Measurements from ENCODE around the gene ANKRD55.

DNA sequence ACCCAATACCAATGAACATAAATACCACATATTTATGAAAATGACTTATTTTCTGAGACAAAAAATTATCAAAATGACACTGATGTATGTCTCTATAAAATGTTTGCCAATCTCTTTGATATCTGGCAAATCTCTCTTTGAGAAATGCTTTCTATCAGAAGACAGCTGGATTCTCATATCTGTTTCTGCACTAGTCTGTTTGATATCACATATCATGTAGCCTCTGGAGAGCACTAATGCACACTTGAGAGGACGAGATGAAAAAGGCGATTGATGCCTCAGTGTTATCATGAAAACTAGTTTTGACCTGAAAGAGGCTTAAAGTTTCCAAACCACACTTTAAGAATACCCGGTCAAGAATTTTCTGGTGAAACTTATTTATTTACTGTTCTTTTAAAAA lies 29.1 kb upstream of the ANKRD55 start:
- TF ChIP-seq, protein P1, sequence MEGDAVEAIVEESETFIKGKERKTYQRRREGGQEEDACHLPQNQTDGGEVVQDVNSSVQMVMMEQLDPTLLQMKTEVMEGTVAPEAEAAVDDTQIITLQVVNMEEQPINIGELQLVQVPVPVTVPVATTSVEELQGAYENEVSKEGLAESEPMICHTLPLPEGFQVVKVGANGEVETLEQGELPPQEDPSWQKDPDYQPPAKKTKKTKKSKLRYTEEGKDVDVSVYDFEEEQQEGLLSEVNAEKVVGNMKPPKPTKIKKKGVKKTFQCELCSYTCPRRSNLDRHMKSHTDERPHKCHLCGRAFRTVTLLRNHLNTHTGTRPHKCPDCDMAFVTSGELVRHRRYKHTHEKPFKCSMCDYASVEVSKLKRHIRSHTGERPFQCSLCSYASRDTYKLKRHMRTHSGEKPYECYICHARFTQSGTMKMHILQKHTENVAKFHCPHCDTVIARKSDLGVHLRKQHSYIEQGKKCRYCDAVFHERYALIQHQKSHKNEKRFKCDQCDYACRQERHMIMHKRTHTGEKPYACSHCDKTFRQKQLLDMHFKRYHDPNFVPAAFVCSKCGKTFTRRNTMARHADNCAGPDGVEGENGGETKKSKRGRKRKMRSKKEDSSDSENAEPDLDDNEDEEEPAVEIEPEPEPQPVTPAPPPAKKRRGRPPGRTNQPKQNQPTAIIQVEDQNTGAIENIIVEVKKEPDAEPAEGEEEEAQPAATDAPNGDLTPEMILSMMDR (tag by site-specific recombination; IDR thresholded peaks at IDR 0.05): no peak
- TF ChIP-seq ZNF701 (tag by site-specific recombination; IDR thresholded peaks at IDR 0.05) (no peak), ZNF221 (tag by site-specific recombination; IDR thresholded peaks at IDR 0.05; ENCODE audit: borderline replicate concordance) (no peak), ZNF138 (tag by site-specific recombination; IDR thresholded peaks at IDR 0.05; ENCODE audit: borderline replicate concordance) (no peak), YY1 (tag by site-specific recombination; IDR thresholded peaks at IDR 0.05) (no peak), ZNF501 (tag by site-specific recombination; IDR thresholded peaks at IDR 0.05) (no peak), KLF10 (tag by site-specific recombination; IDR thresholded peaks at IDR 0.05) (no peak), ZNF341 (tag by site-specific recombination; IDR thresholded peaks at IDR 0.05; ENCODE audit: low read depth) (no peak), ZBTB7A (tag by site-specific recombination; IDR thresholded peaks at IDR 0.05; ENCODE audit: low read depth) (no peak), ZNF121 (tag by site-specific recombination; IDR thresholded peaks at IDR 0.05) (no peak), ZNF561 (tag by site-specific recombination; IDR thresholded peaks at IDR 0.05; ENCODE audit: borderline replicate concordance) (no peak), TCF7L2 (IDR thresholded peaks at IDR 0.05; ENCODE audit: borderline replicate concordance, low read depth, low read length) (no peak)
- TF ChIP-seq, protein P2, sequence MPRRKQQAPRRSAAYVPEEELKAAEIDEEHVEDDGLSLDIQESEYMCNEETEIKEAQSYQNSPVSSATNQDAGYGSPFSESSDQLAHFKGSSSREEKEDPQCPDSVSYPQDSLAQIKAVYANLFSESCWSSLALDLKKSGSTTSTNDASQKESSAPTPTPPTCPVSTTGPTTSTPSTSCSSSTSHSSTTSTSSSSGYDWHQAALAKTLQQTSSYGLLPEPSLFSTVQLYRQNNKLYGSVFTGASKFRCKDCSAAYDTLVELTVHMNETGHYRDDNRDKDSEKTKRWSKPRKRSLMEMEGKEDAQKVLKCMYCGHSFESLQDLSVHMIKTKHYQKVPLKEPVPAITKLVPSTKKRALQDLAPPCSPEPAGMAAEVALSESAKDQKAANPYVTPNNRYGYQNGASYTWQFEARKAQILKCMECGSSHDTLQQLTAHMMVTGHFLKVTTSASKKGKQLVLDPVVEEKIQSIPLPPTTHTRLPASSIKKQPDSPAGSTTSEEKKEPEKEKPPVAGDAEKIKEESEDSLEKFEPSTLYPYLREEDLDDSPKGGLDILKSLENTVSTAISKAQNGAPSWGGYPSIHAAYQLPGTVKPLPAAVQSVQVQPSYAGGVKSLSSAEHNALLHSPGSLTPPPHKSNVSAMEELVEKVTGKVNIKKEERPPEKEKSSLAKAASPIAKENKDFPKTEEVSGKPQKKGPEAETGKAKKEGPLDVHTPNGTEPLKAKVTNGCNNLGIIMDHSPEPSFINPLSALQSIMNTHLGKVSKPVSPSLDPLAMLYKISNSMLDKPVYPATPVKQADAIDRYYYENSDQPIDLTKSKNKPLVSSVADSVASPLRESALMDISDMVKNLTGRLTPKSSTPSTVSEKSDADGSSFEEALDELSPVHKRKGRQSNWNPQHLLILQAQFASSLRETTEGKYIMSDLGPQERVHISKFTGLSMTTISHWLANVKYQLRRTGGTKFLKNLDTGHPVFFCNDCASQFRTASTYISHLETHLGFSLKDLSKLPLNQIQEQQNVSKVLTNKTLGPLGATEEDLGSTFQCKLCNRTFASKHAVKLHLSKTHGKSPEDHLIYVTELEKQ (tag by site-specific recombination; IDR thresholded peaks at IDR 0.05; ENCODE audit: borderline replicate concordance): no peak

All from HEK293 (cell line).